Fibroblast of lung (primary cell): ENCODE data around the gene COL18A1.

Experiments used
- EZH2 ChIP-seq: IDR thresholded peaks from 2 replicates; pipeline ENCODE4 v1.5.1; 2012; ENCODE audit warnings: low read length, control low read depth, mild to moderate bottlenecking; ENCODE audit errors: missing control alignments
- TF ChIP-seq, protein P1 (sequence below), 2 donors: IDR thresholded peaks in 1 of 2; conservative IDR thresholded peaks in 1 of 2; 1 replicate in 1 of 2; 2 replicates in 1 of 2; pipeline ENCODE4 v1.5.1; 2011 to 2012; ENCODE audit warnings: low read length in 2 of 2, control low read depth in 1 of 2, inconsistent platforms in 1 of 2, low read depth in 1 of 2, mild to moderate bottlenecking in 1 of 2

- TF ChIP-seq EZH2, result no peak
- TF ChIP-seq, protein P1, sequence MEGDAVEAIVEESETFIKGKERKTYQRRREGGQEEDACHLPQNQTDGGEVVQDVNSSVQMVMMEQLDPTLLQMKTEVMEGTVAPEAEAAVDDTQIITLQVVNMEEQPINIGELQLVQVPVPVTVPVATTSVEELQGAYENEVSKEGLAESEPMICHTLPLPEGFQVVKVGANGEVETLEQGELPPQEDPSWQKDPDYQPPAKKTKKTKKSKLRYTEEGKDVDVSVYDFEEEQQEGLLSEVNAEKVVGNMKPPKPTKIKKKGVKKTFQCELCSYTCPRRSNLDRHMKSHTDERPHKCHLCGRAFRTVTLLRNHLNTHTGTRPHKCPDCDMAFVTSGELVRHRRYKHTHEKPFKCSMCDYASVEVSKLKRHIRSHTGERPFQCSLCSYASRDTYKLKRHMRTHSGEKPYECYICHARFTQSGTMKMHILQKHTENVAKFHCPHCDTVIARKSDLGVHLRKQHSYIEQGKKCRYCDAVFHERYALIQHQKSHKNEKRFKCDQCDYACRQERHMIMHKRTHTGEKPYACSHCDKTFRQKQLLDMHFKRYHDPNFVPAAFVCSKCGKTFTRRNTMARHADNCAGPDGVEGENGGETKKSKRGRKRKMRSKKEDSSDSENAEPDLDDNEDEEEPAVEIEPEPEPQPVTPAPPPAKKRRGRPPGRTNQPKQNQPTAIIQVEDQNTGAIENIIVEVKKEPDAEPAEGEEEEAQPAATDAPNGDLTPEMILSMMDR (conservative IDR thresholded peaks at IDR 0.05 in 1 of 2, IDR thresholded peaks at IDR 0.05 in 1 of 2; ENCODE audit: low read depth in 1 of 2, low read length in 2 of 2), result no peak
Observed at GRCh38 chr21:45374826-45375455, 30.0 kb upstream of the COL18A1 start.
